ENCODE measurements around the gene TMEM37. TPM values are rescaled to one million over a fixed set of nuclear protein-coding genes. Genes with fewer than 3 reads are reported as not detected.

Gene TMEM37
- total RNA-seq, 1 experiment from 2014 or later: not detected

DNA sequence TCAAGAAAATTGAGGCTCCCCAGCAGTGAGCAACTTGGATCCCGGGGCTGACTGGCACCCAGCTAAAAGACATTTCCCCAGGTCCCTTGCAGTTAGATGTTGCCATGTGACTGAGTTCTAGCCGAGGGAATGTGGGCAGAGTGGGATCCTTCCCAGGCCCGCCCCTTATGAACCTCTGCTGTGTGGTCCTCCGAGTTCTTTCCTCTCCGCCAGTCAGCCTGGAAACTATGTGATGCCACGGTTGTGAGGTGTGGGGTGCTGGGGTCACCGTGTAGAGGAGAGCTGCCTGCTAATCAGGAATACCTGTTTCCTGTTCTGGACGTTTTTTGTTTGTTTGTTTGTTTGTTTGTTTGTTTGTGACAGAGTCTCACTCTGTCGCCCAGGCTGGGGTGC is 45.5 kb downstream of the TMEM37 start:
- no peak for DNase-seq (ENCODE audit: low read depth)

DNA sequence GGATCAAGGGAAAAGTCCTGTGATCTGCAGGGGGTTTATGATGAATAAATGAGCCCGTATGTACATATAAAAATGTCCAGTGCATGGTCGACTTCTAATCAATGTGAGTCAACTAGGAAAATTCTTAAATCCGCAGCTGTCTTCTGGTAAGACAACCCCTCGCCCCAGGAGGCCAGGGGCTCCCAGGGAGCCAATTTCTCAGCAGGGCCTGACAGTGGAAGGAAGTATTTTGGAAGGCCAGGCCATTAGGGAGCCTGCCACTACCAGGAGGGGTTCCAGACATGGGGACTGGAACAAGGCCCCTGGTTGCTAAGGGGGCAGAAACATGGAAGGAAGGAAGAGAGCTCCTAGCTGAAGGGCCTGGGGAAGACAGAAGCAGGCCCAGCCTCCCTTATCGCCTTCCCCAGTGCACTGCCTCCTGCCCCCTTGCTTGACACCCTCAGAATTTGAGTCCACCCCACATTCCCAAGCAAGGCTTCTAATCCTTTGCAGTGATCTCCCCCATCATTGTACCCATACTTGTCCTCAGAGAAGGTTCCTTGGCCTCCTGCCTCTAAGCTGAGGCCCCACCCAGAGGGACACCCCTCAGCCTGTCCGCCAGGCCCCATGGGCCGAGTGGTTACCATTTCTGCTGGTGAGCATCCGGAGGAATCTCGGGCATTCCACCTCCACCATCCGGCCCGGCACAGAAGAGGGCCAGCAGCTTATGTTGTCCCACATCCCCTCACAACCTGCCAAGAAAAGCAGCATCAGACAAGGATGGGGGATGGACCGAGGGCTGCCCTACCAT is 46.7 kb downstream of the TMEM37 start:
- no peak for DNase-seq (ENCODE audit: low read depth)

DNA sequence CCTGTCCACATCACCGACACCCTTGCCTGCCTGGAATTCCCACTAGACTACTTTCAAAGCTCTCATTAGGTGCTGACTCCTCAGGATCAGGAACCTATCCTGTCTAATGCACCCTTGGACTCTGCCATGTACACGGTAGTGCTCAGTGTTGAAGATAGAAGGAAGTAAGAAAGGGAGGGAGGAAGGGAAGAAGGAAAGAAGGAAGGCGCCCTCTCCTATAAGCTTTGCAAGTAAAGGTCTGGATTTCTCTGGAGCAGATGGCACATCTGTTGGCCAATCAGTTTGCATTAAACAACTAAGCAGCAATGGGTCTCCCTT is 47.3 kb downstream of the TMEM37 start:
- no peak for DNase-seq (ENCODE audit: low read depth)

DNA sequence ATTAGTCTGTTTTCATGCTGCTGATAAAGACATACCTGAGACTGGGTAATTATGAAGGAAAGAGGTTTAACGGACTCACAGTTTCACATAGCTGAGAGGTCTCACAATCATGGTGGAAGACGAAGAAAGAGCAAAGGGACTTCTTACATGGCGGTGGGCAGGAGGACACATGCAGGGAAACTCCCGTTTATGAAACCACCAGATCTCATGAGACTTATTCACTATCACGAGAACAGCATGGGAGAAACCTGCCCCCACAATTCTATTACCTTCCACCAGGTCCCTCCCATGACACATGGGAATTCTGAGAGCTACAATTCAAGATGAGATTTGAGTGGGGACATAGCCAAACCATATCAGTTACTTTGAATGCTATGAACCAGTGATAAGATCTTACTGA is 48.5 kb downstream of the TMEM37 start:
- no peak for DNase-seq (ENCODE audit: low read depth)

DNA sequence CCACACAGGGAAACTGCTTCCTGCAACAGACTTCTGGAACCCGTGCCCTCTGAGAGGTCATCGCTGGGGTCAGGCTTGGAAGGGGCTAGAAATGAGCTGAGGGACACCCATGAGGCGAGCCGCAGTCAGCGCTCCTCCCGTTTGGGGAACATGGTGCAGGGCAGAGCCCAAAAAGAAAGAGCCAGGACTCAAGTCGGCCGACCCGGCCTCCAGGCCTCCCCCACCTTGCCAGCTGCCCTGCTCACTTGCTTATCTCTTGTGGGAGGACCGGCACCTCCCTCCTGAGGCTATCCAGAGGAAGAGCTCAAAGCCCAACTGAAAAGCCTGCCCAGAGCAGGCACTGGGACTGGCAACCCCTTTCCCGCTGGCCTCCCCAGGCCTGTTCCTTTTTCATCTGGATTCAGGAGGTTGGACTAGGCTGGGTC is 49.1 kb downstream of the TMEM37 start:
- no peak for DNase-seq (ENCODE audit: low read depth)

DNA sequence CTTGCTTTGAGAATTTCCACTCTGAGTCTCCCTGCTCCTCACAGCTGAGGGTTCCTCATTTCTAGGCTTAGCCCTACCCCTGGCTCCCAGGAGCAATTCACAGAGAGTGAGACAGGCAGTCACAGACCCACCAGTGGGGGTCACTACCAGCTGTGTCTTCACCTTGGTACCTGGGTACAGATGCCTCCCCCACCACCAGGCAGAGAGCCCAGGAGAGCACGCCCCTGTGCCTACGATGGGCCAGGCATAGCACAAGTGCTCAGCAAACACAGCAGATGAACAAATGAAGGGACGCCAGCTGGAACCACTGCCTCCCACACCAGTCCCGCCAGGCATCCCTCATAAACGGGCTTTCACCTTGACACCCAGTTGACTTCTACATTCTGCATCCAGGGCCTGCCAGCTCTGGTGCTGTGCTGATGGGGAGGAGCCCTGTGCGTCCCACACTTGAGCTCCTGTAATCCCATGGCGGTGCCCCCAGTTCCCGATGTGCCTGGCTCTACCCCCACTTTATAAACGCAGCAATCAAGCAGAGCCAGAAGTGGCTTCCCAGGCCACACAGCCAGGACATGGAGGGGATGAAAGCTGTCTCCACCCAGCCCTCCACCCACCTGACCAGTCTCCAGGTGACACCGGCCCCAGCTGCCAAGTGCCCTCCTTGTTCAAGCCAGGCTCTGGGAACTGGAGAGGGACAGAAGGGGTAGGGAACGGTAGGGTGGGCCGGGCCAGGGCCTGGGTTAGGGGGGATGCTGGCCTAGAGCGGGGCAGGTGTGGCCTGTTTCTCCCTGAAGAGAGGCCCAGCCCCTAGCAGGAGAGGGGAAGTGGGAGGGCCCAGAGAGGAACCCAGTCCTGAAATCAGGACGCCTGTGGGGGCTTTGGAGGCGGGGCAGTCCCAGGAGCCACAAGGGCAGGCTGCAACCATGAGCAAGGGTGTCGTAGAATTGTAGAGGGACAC is 50.1 kb downstream of the TMEM37 start:
- no peak for DNase-seq (ENCODE audit: low read depth)

DNA sequence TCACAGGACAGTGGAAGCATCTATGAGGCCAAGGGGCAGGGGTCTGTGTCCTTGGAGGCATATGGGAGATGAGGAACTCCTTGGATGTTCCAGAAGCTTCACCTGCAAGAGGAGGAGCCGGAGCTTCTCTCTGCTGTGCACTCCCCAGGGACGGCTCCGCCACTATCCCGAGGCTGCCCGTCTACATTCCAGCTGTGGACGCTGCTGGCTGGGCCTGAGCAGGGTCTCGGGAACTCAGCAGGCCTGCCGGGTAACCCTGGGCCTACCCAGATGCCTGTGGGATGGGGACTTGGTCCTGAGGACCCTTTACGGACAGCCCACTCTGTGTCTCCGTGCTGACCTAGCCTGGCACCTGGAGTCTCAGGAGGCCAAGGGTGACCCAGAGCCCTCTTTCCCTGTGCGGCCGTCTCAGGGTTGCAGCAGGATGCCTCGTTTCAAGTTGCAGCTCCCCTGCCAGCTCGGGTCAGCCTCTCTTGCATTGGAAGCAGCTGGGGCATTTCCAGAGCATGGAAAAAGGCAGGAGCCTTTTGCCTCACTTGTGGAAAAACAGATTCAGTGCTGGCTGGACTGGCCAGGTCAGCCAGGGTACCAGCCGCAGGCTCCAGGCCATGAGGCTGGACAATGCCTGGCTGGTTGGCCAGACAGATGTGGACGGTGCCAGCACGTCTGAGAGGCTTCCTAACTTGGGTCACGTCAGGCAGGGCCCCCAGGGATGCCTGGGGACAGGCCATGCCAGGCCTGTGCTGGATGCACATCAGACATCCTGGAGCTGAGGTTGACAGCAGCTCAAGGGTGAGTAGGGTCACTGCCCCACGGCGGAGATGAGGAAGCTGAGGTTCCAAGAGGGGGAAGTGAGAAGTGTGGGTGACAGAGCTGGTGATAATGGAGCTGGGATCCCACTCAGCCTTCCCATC is 51.1 kb downstream of the TMEM37 start:
- DNase-seq (ENCODE audit: low read depth): no peak

DNA sequence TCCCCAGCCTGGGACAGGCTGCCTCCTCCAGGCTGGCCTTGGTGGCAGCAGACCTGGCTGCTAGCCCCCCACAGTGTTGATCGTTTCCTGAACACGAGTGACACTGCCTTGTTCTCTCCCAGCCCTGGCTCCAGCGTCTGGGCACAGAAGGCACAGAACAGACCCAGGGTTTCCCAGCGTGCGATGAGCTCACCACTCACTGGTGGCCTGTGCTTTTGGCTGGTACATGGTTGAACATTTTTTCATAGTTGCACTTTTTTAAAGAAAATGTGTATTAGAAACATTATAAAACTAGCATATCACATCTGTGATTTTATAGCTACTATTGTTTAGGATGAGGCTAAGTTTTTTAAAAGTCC is 51.7 kb downstream of the TMEM37 start:
- no peak for DNase-seq (ENCODE audit: low read depth)

DNA sequence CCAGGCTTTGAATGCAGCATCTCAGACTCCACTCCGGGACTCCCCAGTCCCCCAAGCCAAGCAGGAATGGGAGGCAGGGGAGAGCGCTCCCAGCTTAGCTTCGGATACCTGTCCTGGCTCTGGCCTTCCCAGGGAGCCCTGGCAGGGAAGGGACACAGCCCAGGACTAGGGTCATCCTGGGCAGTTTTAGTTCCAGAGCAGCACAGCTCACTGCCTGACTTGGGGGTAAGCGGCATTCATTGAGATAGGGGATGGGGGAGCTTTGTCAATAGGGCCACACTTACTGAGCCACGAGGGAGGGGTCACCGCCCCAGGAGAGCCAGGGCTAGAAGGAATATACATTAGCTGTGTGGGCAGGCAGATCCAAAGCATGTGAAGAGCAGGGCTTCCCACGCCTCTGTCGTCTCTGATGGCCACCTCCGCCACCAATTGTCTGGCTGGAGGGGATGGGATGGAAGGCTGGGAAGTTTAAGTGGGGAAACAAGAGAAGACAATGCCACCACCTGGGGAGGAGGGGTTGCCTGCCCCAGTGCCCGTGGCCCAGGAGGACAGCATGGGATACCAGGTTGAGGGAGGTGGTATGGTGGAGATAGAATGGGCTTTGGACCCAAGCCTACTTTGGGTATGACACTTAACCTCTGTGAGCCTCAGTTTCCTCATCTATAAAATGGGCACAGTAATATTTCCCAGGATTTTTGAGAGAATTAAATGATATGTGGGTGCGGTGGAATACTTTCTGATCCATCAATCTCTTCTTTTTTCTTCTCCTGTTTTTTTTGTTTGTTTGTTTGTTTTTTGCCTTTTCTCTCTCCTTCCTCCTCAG is 52.5 kb downstream of the TMEM37 start:
- DNase-seq (ENCODE audit: low read depth): no peak

DNA sequence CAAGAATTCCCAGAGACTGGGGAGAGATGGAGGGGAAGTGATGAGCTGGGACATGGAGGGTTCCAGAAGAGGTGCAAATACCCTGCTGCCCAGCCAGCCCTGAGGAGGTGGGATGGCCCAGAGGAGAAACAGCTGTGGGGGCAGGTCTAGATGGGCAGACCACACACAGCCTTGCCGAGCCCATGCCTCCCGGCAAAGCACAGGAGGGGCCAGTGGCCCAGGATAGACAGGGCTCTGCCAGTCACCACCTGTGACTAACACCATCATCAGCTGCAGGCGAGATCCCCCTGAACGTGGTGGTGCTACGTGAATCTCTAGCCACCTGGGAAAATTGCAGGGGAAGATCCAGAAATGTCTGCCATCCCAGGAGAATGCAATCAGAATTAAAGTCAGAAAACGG is 53.2 kb downstream of the TMEM37 start:
- no peak for DNase-seq (ENCODE audit: low read depth)

- DNase-seq (ENCODE audit: low read depth): no peak
Observed at GRCh38 chr2:119485336-119486110, 53.9 kb downstream of the TMEM37 start.

GRCh38 chr2:119486196-119486827 is 54.7 kb downstream of the TMEM37 start:
- DNase-seq (ENCODE audit: low read depth): no peak

DNA sequence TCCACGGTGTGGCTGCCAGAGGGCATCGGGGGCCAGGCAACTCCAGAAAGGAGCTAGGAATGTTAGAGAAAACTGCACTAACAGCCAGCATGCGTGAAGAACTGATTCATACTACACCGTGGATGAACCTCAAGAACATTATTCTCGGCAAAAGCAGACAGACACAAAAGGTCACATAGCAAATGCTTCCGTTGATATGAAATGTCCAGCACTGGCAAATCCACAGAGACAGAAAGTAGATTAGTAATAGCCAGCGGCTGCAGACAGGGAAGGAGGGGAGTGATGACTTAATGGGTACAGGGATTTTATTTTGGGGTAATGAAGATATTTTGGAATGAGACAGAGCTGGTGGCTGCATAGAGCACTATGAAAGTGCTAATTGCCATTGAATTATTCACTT is 55.2 kb downstream of the TMEM37 start:
- DNase-seq (ENCODE audit: low read depth): peak; percentile 71

GRCh38 chr2:119487434-119488244 is 56.0 kb downstream of the TMEM37 start:
- DNase-seq (ENCODE audit: low read depth): no peak
